OCI-LY1 (cell line): Measurements from ENCODE around the gene WDFY4.

Experiments used
- H2AFZ ChIP-seq: fragments of 200-600 bp; sonication (generic), shearing (Covaris generic); 2 replicates; pipeline ENCODE4 v1.6.0; 2014; ENCODE audit warnings: antibody characterized with exemption, mild to moderate bottlenecking, low read length
- H3F3A ChIP-seq: fragments of 200-600 bp; sonication (generic), shearing (Covaris generic); 2 replicates; pipeline ENCODE4 v1.6.0; 2014; ENCODE audit warnings: mild to moderate bottlenecking, antibody characterized with exemption, low read length, moderate library complexity; ENCODE audit not compliant: insufficient read depth
- H3K27ac ChIP-seq: fragments of 200-600 bp; sonication (generic); 2 replicates; pipeline ENCODE4 v1.5.1; 2014; ENCODE audit warnings: low read length, mixed run types, mild to moderate bottlenecking, low read depth; ENCODE audit not compliant: poor library complexity, severe bottlenecking
- H3K27me3 ChIP-seq: fragments of 200-600 bp; sonication (generic); 2 replicates; pipeline ENCODE4 v1.6.0; 2014; ENCODE audit warnings: antibody characterized with exemption, mild to moderate bottlenecking, low read length, moderate library complexity; ENCODE audit not compliant: insufficient read depth
- H3K36me3 ChIP-seq: fragments of 200-600 bp; sonication (generic); 2 replicates; pipeline ENCODE4 v1.6.1; 2014; ENCODE audit warnings: mild to moderate bottlenecking, antibody characterized with exemption, low read length, moderate library complexity, mixed read lengths; ENCODE audit not compliant: insufficient read depth
- H3K4me1 ChIP-seq: fragments of 200-600 bp; sonication (generic); 2 replicates; pipeline ENCODE4 v1.5.1; 2014; ENCODE audit warnings: mild to moderate bottlenecking, low read length, moderate library complexity; ENCODE audit not compliant: insufficient read depth, severe bottlenecking
- H3K4me2 ChIP-seq: fragments of 200-600 bp; sonication (generic), shearing (Covaris generic); 2 replicates; pipeline ENCODE4 v1.6.1; 2014; ENCODE audit warnings: low read length
- H3K4me3 ChIP-seq: fragments of 200-600 bp; sonication (generic); 2 replicates; pipeline ENCODE4 v1.5.1; 2014; ENCODE audit warnings: low read length, low read depth, mild to moderate bottlenecking, mixed read lengths; ENCODE audit not compliant: poor library complexity, severe bottlenecking
- H3K79me2 ChIP-seq: fragments of 200-600 bp; shearing (Covaris generic); 2 replicates; pipeline ENCODE4 v1.6.1; 2016; ENCODE audit warnings: mixed run types, low read length, mixed read lengths; ENCODE audit not compliant: insufficient read depth
- H3K9ac ChIP-seq: fragments of 200-600 bp; sonication (generic), shearing (Covaris generic); 2 replicates; pipeline ENCODE4 v1.6.1; 2014; ENCODE audit warnings: mild to moderate bottlenecking, low read length, mixed read lengths
- H3K9me2 ChIP-seq: fragments of 200-600 bp; sonication (generic), shearing (Covaris generic); 2 replicates; pipeline ENCODE4 v1.6.1; 2014; ENCODE audit warnings: low read depth, mild to moderate bottlenecking, low read length, mixed read lengths
- H3K9me3 ChIP-seq: fragments of 200-600 bp; shearing (Covaris generic); 2 replicates; pipeline ENCODE4 v1.6.1; 2014; ENCODE audit warnings: low read length, mixed read lengths
- H4K20me1 ChIP-seq: fragments of 200-600 bp; sonication (generic), shearing (Covaris generic); 2 replicates; pipeline ENCODE4 v1.6.0; 2016; ENCODE audit warnings: mild to moderate bottlenecking, low read length; ENCODE audit not compliant: insufficient read depth
- CTCF ChIP-seq: fragments of 200-600 bp; sonication (generic), shearing (Covaris generic); IDR thresholded peaks from 2 replicates; pipeline ENCODE4 v1.5.1; 2017; ENCODE audit warnings: mild to moderate bottlenecking, antibody characterized with exemption, low read length, moderate library complexity, mixed read lengths
- EZH2 ChIP-seq: fragments of 200-600 bp; sonication (generic), shearing (Covaris generic); IDR thresholded peaks from 2 replicates; pipeline ENCODE4 v1.8.0; 2017; ENCODE audit warnings: borderline replicate concordance, mixed run types, mild to moderate bottlenecking, antibody characterized with exemption, low read length, moderate library complexity, mixed read lengths

WDFY4 gene

GRCh38 chr10:48693206-48693605 is 8.5 kb downstream of the WDFY4 start:
- no peak overlapping the region for H2AFZ ChIP-seq
- no peak overlapping the region for H3K4me2 ChIP-seq
- TF ChIP-seq EZH2 (no peak), CTCF (no peak)
- no peaks in the 10 kb centered on the region for H3F3A ChIP-seq
- H3K27ac ChIP-seq = no peak overlapping the region
- H3K4me1 ChIP-seq = peaks cover 41% of the 10 kb centered on the region
- no peaks in the 10 kb centered on the region for H3K27me3 ChIP-seq
- H4K20me1 ChIP-seq = no peaks in the 10 kb centered on the region
- peaks cover 6% of the 10 kb centered on the region; the same call in 1 of the 2 replicates for H3K9me3 ChIP-seq
- peaks cover 62% of the 10 kb centered on the region for H3K36me3 ChIP-seq
- no peak overlapping the region for H3K9ac ChIP-seq
- H3K4me3 ChIP-seq = no peak overlapping the region
- H3K9me2 ChIP-seq = no peaks in the 10 kb centered on the region
- peaks cover 49% of the 10 kb centered on the region for H3K79me2 ChIP-seq

- no peak overlapping the region for H3K4me3 ChIP-seq
- H3K4me1 ChIP-seq = peaks cover 44% of the 10 kb centered on the region
- no peak overlapping the region for H3K4me2 ChIP-seq
- no peak overlapping the region for H3K27ac ChIP-seq
- H2AFZ ChIP-seq = no peak overlapping the region
- no peaks in the 10 kb centered on the region for H4K20me1 ChIP-seq
- H3K79me2 ChIP-seq = peaks cover 36% of the 10 kb centered on the region
- H3K27me3 ChIP-seq = no peaks in the 10 kb centered on the region
- no peaks in the 10 kb centered on the region for H3F3A ChIP-seq
- peaks cover 51% of the 10 kb centered on the region for H3K36me3 ChIP-seq
- TF ChIP-seq CTCF (no peak), EZH2 (no peak)
- H3K9me3 ChIP-seq = peaks cover 6% of the 10 kb centered on the region; the same call in 1 of the 2 replicates
- no peaks in the 10 kb centered on the region for H3K9me2 ChIP-seq
- H3K9ac ChIP-seq = no peak overlapping the region
Measured at GRCh38 chr10:48694371-48695030, 9.8 kb downstream of the WDFY4 start.

- Histone ChIP-seq H3K27me3 (no peaks in the 10 kb centered on the region), H3K27ac (no peak overlapping the region), H3K4me3 (no peak overlapping the region), H3K9ac (no peak overlapping the region), H3K79me2 (peaks cover 25% of the 10 kb centered on the region; the same call in 1 of the 2 replicates), H3K4me2 (no peak overlapping the region), H4K20me1 (no peaks in the 10 kb centered on the region), H3K9me2 (no peaks in the 10 kb centered on the region), H3F3A (no peaks in the 10 kb centered on the region), H3K9me3 (no peaks in the 10 kb centered on the region), H3K36me3 (peaks cover 38% of the 10 kb centered on the region; the same call in 1 of the 2 replicates), H3K4me1 (peaks cover 52% of the 10 kb centered on the region), H2AFZ (no peak overlapping the region)
- TF ChIP-seq CTCF (no peak), EZH2 (no peak)
Measured at GRCh38 chr10:48695636-48696534, 11.2 kb downstream of the WDFY4 start.
